Smooth muscle cell of the coronary artery (primary cell): ENCODE data around the gene TPRKB. TPM values are rescaled to one million over a fixed set of nuclear protein-coding genes. Genes with fewer than 3 reads are reported as not detected.

Experiments
- total RNA-seq: library from RNA; depleted of rRNA; stranded (reverse); fragments of >200 nt; gene quantifications from 2 replicates; pipeline ENCODE4 v1.2.3, GENCODE V29; 2014; ENCODE audit warnings: low replicate concordance

TPRKB gene
- total RNA-seq, result 9.6 and 20.8 TPM in 2 replicates

GRCh38 chr2:73736855-73737779, at the start of gene TPRKB:
Gene TPRKB (minus strand): TSS chr2:73737345. CDS start chr2:73734569, 2,776 bp downstream.

GRCh38 chr2:73783883-73784282, 46.7 kb upstream of the TPRKB start, which contains the start of gene C2orf78:
Gene C2orf78 (plus strand): TSS chr2:73784183. CDS start chr2:73784310, 127 bp downstream.

GRCh38 chr2:73779467-73780236, 42.5 kb upstream of the TPRKB start, which contains the start of gene DUSP11:
Gene DUSP11 (minus strand): TSS chr2:73780103. CDS start chr2:73779974, 129 bp downstream.

Other genes starting within 250 kb of the TPRKB start
- gene NAT8, start 94.9 kb downstream of the TPRKB start, total RNA-seq, result not detected in 2 replicates
- gene DUSP11, start 42.8 kb upstream of the TPRKB start, total RNA-seq, result 10.8 and 22.3 TPM in 2 replicates
- not detected in 2 replicates for gene C2orf78, start 46.8 kb upstream of the TPRKB start, total RNA-seq
- 16.4 and 21.3 TPM in 2 replicates for gene STAMBP, start 91.6 kb upstream of the TPRKB start, total RNA-seq
- 0.35 and 0.60 TPM in 2 replicates for gene ACTG2, start 155.7 kb upstream of the TPRKB start, total RNA-seq
- gene DGUOK, start 189.5 kb upstream of the TPRKB start, total RNA-seq, result 18.3 and 54.3 TPM in 2 replicates
- 1.5 and 2.9 TPM in 2 replicates for gene TET3, start 247.6 kb upstream of the TPRKB start, total RNA-seq